Effector memory CD8-positive, alpha-beta T cell (primary cell): ENCODE data around the gene HPDL.

ENCODE experiments used
- ATAC-seq: fragments of 150-1000 bp; cut with Tn5 transposase; replicated peaks from 2 replicates; pipeline ENCODE4 v1.10.0; 2021; ENCODE audit warnings: mild to moderate bottlenecking, moderate library complexity
- DNase-seq, 3 experiments: peaks; one replicate each; pipeline ENCODE4 v3.0.0; 2021
- H3K27ac Mint-ChIP-seq, 2 donors: one replicate each; pipeline ENCODE4 v1.8.0; 2022; ENCODE audit warnings: mild to moderate bottlenecking in 2 of 2, mixed read lengths in 2 of 2, moderate library complexity in 2 of 2
- H3K27me3 Mint-ChIP-seq, 2 donors: one replicate each; pipeline ENCODE4 v1.8.0; 2022; ENCODE audit warnings: mixed read lengths in 2 of 2
- H3K36me3 Mint-ChIP-seq: one replicate; pipeline ENCODE4 v1.8.0; 2022; ENCODE audit warnings: mild to moderate bottlenecking, moderate library complexity, mixed read lengths; ENCODE audit not compliant: insufficient read depth
- H3K4me1 Mint-ChIP-seq, 2 donors: one replicate each; pipeline ENCODE4 v1.8.0; 2022; ENCODE audit warnings: low read depth in 2 of 2, mixed read lengths in 2 of 2
- H3K4me3 Mint-ChIP-seq, 2 donors: one replicate each; pipeline ENCODE4 v1.8.0; 2022; ENCODE audit warnings: mild to moderate bottlenecking in 2 of 2, mixed read lengths in 2 of 2, moderate library complexity in 2 of 2
- H3K9me3 Mint-ChIP-seq, 2 donors: one replicate each; pipeline ENCODE4 v1.8.0; 2022; ENCODE audit warnings: mixed read lengths in 2 of 2

The HPDL gene

DNA sequence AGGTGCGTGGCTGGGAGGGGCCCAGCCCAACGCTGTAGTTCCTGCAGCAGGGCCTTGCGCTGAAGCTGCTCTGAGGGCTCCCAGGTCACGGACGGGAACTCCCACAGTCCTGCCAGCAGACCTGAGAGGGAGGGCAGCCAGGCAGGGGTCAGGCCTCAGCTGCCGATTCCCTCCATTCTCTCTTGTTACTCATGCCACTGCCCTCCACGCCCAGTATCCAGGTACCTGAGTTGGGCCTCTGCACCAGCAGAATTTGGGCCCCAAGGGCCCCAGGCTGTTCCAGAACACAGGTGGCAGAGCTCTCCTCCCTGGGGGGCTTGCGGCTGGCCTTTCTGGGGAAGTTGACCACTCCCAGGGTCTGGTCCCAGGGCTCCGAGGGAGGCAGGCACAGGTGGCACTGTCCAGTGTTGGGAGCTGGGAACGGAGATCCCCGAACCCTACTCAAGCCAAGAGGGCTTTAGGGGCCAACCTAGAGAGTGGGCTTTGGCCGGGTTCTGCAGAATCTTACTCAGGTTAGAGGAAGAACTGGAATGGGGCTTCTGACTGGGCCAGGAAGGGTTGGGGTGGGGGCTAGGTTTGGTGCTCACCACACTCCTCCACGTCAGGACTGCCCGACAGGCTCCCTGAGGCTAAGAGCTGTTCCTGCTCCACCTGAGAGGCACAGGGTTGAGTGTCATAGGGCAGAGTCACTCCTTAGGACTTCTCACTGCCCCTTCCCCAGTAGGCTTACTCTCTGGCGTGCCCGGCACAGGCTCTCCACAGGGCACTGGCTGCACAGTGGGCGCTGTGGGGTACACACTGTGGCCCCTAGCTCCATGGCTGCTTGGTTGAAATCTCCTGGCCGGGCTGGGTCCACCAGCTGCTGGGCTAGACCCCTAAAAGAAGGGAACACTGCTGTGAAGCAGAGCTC lies 5.0 kb downstream of the HPDL start:
- no peak overlapping the region for H3K27ac Mint-ChIP-seq
- no peaks in the 10 kb centered on the region for H3K9me3 Mint-ChIP-seq
- H3K4me1 Mint-ChIP-seq = peaks cover 17 to 19% of the 10 kb centered on the region in 2 donors
- no peak overlapping the region for H3K4me3 Mint-ChIP-seq
- no peaks in the 10 kb centered on the region for H3K27me3 Mint-ChIP-seq
- DNase-seq = no peak
- H3K36me3 Mint-ChIP-seq = peaks cover 12% of the 10 kb centered on the region
- no peak for ATAC-seq

DNA sequence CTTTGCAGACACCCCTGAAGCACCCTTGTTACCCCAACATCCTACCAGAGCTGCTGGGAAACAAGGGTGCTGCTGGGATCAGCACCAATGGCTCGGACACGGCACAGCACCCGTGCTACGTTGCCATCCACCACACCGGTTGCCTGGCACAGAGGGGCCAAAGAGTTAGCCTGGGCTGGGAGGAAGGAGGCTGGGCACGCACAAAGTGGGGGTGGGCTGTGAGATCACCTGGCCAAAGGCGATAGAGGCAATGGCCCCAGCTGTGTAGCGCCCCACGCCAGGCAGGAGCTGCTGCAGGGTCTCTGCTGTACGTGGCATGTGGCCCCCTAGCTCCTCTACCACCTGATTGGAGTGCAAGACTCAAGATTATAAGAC lies 5.6 kb downstream of the HPDL start:
- no peak overlapping the region for H3K4me3 Mint-ChIP-seq
- ATAC-seq (no peak), DNase-seq (no peak)
- no peaks in the 10 kb centered on the region for H3K9me3 Mint-ChIP-seq
- peak overlapping the region in 1 of 2 donors; percentile 51 for H3K27ac Mint-ChIP-seq
- peaks cover 16 to 22% of the 10 kb centered on the region in 2 donors for H3K4me1 Mint-ChIP-seq
- peaks cover 13% of the 10 kb centered on the region for H3K36me3 Mint-ChIP-seq
- no peaks in the 10 kb centered on the region for H3K27me3 Mint-ChIP-seq

DNA sequence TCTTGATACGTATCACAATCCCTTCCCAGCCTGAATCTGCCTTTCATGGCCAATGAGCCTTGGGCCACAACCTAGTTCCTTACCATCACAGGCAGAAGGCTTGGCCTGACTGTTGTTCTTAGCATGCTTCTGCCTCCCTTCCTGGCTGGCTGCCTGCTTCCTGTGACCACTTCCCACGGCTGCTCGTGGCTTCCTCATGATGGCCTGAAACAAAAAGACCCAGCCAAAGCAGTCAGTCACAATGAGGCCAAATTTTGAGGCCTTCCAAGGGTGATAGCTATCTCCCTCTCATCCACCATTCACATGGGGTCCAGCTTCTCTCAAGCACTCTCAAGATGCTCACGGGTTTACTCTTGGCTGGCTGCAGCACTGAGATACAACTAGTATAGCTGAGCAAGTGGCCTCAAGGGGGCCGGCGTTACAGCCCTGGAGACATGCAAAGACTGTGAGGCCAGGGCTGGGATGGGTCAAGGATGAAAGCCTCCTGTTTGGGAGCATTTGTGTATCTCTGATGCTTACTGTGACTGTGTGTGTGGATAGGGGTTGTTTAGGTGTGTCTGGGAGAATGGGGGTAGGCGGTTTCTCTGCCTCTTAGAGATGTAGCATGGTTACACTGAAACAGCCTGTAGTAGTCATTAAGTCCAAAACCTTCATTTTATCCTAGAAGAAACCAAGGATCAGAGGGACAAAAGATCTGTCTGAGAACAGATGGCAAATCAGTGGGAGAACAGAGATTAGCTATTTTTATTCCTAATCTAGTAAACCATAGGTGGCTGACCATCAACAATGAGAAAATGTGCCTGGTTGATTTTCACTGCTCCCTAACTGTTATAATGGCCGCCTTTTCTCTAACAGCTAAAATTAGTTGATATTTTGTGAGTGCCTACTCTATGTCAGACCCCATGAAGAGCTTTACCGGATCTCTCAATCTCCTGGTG lies 7.9 kb downstream of the HPDL start:
- Mint-ChIP-seq H3K9me3 (no peaks in the 10 kb centered on the region), H3K36me3 (peaks cover 9% of the 10 kb centered on the region)
- ATAC-seq = no peak

DNA sequence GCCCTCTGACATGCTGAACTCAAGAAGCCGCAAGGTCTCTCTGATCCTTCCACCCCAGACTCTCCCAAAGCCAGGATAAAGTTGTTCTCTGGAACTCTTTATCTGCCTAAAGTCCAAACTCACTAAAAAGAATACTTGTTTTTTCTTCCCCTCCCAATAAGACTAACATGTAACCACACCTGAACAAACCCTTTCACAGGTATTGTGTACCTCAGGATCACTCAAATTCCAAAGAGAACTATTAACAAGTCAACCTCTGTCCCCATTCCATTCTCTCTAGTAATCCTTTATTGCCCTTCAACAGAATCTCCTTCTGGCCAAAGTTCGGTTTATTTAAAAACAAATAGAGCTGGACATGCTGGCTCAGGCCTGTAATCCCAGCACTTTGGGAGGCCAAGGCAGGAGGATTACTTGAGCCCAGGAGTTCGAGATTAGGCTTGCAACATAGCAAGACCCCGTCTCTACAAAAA lies 9.2 kb downstream of the HPDL start:
- ATAC-seq = no peak
- Mint-ChIP-seq H3K36me3 (peaks cover 18% of the 10 kb centered on the region), H3K4me3 (no peak overlapping the region), H3K4me1 (peaks cover 35 to 49% of the 10 kb centered on the region in 2 donors), H3K9me3 (no peaks in the 10 kb centered on the region), H3K27ac (peak overlapping the region in 1 of 2 donors; percentile 44), H3K27me3 (no peaks in the 10 kb centered on the region)
- DNase-seq = no peak

More for the DNA sequence above, 7.9 kb downstream of the HPDL start:
- Mint-ChIP-seq H3K27me3 (no peaks in the 10 kb centered on the region), H3K27ac (peak overlapping the region; percentile 52 to 56), H3K4me3 (no peak overlapping the region), H3K4me1 (peaks cover 25 to 42% of the 10 kb centered on the region in 2 donors)
- no peak for DNase-seq

DNA sequence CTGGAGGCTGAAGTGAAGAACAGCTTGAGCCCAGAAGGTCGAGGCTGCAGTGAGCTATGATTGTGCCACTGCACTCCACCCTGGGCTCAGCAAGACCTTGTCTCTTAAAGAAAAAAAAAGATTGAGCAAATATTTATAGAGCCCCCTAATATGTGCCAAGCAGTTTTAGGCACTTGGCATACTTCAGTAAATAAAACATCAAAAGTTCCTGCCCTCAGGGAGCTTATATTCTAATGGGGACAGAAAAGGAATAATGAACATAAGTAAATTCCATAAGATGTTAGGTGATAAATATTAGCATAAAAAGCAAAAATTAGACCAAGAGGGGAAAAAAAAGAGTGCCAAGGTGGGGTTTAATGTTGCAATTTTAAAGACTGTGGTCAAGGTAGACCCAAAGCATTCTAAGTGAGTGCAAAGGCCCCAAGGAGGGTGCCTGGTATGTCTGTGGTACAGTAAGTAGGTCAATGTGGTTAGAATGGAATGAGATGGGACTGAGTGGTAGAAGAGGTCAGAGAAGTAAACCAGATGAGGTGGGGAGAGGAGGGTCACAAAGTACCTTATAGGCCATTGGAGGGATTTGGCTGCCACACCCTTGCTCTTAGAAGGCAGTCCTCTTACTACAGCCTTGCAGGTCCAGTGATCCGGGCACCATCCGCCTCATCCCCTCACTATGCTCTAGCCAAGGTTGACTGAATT lies 11.1 kb downstream of the HPDL start:
- peak overlapping the region; percentile 31 to 98 for H3K4me3 Mint-ChIP-seq
- peaks cover 49 to 58% of the 10 kb centered on the region in 2 donors for H3K4me1 Mint-ChIP-seq
- DNase-seq (no peak), ATAC-seq (no peak)
- peak overlapping the region; percentile 6 to 92 for H3K27ac Mint-ChIP-seq
- peaks cover 27% of the 10 kb centered on the region for H3K36me3 Mint-ChIP-seq
- no peaks in the 10 kb centered on the region for H3K9me3 Mint-ChIP-seq
- H3K27me3 Mint-ChIP-seq = no peaks in the 10 kb centered on the region

DNA sequence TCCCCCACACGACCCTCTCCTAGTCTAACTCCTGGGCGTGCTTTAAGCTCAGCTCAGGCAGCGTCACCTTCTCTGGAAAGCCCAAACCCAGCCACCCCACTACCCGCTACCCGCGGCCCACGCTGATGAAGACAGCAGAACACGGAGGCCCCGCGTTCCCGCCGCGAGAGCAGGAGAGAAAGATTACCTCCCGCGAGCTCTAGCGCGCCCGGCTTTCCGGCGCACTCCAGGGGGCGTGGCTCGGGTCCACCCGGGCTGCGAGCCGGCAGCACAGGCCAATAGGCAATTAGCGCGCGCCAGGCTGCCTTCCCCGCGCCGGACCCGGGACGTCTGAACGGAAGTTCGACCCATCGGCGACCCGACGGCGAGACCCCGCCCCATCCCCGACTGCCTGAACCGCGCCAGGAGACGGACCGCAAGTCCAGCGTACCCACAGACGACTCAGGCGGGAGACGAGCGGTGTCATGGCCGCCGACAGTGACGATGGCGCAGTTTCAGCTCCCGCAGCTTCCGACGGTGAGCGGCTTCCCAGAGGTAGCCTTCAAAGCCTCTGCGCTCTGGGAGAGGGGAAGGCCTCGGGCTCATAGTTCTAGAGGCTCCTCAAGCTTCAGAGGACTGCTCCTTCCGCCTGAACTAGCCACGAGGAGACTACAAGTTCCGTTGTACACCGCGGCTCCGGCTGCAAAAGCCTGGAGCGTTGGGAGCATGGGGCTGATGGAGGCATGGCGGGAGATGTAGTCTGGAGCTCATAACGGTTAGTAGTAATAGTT lies 13.3 kb downstream of the HPDL start, which contains the start of the genes MUTYH and TOE1:
TSS of gene MUTYH (minus strand) at position 652 of the 770 bp plus-strand sequence. CDS start 5,935 bp downstream, outside the sequence.
TSS of gene TOE1 (plus strand) at position 382 of the 770 bp plus-strand sequence. CDS start at position 465, 83 bp downstream.
- ATAC-seq (peak; percentile 82), DNase-seq (peak; percentile 84 to 87 (median 87))
- Mint-ChIP-seq H3K27ac (peak within 1 kb of the TSS; percentile 92 to 98), H3K4me3 (peak within 1 kb of the TSS; percentile 97 to 98), H3K4me1 (peaks cover 42 to 50% of the 10 kb centered on the region in 2 donors), H3K27me3 (no peaks in the 10 kb centered on the region), H3K9me3 (no peaks in the 10 kb centered on the region), H3K36me3 (peaks cover 41% of the 10 kb centered on the region)

DNA sequence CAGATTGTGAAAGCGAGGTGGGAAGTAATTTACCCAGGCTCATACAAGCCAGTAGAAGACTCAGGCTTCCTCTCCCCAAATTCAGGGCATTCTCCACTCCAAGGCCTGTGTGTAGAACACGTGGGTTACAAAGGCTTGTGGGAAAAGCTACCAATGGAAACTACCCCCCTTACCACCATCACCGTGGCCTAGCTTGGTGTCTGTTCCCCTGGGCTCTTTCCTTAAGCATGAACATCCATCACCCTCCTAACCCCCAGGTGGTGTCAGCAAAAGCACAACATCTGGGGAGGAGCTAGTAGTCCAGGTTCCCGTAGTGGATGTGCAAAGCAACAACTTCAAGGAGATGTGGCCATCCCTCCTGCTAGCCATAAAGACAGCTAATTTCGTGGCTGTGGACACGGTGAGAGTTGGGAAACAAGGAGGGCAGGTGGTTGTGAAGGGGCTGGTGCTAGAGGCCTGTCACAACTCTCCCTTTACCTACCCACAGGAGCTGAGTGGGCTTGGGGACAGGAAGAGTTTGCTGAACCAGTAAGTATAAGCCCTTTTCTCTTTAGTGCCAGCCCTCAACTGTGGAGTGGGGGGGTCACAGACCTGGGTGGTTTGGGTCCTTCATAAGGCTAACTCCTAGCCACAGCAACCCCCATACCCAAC lies 14.2 kb downstream of the HPDL start:
- no peaks in the 10 kb centered on the region for H3K9me3 Mint-ChIP-seq
- peak overlapping the region; percentile 97 to 98 for H3K4me3 Mint-ChIP-seq
- DNase-seq (no peak), ATAC-seq (no peak)
- peaks cover 44% of the 10 kb centered on the region for H3K36me3 Mint-ChIP-seq
- H3K27me3 Mint-ChIP-seq = no peaks in the 10 kb centered on the region
- H3K27ac Mint-ChIP-seq = peak overlapping the region; percentile 92 to 98
- H3K4me1 Mint-ChIP-seq = peaks cover 41 to 44% of the 10 kb centered on the region in 2 donors

DNA sequence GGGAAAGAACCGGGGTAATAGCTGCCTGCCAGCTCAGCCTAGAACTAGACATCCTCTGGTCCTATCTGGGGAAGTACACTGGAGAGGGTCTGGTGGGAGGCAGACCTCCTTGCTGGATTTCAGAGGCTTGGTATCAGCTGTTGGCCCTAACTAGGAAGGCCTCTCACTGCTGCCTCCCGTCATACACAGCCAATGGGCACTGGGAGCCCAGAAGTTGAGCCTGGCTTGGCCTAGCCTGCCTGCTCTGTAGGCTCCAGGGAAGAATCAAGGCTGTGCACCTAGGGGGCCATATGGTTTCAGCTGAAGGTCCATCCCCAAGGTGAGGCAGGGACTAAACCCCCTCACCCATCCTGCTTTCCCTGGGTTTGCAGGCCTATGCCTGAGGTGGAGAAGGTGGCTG lies 17.8 kb downstream of the HPDL start:
- peak overlapping the region in 1 of 2 donors; percentile 53 for H3K27ac Mint-ChIP-seq
- H3K36me3 Mint-ChIP-seq = peaks cover 42% of the 10 kb centered on the region
- no peak for ATAC-seq
- H3K4me3 Mint-ChIP-seq = no peak overlapping the region
- H3K27me3 Mint-ChIP-seq = no peaks in the 10 kb centered on the region
- DNase-seq = no peak
- H3K9me3 Mint-ChIP-seq = no peaks in the 10 kb centered on the region
- peaks cover 17 to 25% of the 10 kb centered on the region in 2 donors for H3K4me1 Mint-ChIP-seq

DNA sequence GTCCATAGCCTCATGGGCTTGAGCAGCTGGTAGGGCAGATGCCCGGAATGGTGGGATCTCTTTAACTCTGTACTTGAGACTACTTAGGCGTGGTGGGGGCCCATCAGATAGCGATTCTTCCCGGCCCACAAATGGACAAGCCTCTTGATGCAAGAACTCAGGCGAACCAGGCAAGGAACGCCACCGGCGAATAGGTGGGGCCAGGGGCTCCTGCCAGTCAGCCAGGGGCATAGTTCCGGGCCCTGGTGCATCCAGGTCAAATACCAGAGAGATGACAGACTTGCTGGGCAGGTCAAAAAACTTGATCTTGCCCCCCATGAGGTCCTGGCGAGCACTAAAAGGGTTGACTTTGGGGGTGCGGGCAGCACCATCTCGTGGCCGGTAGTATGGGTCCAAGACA lies 18.3 kb downstream of the HPDL start:
- no peak overlapping the region for H3K4me3 Mint-ChIP-seq
- no peaks in the 10 kb centered on the region for H3K9me3 Mint-ChIP-seq
- no peak for ATAC-seq
- H3K4me1 Mint-ChIP-seq = peaks cover 14 to 21% of the 10 kb centered on the region in 2 donors
- H3K27me3 Mint-ChIP-seq = no peaks in the 10 kb centered on the region
- H3K27ac Mint-ChIP-seq = no peak overlapping the region
- DNase-seq = no peak
- peaks cover 36% of the 10 kb centered on the region for H3K36me3 Mint-ChIP-seq

DNA sequence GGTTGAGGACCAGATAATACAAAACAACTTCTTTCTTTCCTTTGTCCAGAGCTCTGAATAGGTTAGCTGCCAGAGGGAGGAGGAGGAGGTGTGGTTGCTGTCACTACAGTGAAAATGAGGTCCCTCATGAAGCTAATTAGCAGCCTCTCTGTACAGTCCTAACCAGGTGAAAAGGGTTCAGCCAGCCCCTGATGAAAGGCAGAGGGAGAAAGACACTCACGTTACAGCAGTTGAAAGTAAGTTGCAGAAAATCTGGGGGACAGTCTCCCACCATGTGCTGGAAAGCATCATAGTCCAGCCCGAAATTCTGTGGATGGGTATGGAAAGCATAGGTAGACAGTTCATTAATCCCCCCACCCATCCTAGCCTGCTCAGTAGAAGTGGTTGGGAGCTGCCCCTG lies 19.8 kb downstream of the HPDL start:
- Mint-ChIP-seq H3K4me3 (no peak overlapping the region), H3K27me3 (no peaks in the 10 kb centered on the region), H3K9me3 (no peaks in the 10 kb centered on the region), H3K4me1 (peaks cover 6 to 10% of the 10 kb centered on the region in 2 donors), H3K27ac (peak overlapping the region; percentile 22 to 60), H3K36me3 (peaks cover 32% of the 10 kb centered on the region)
- DNase-seq (no peak), ATAC-seq (no peak)

DNA sequence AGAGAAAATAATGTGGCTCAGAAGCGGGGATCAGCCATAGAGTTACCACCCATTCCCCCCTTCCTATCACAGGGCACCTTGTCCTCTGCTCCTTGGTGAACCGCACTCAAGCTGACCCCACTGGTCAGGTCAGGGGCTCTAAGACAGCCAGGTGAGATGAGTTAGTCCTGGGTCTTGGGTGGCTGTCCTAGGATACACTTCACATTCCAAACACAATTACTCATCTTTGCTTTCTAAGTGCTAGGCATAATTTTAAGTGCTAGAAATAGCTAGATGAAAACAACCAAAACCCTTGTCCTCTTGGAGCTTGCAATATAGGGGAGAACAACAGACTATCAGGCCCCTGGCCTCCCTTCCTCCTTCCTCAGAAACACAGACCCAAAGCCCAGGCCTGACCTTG lies 21.3 kb downstream of the HPDL start:
- Mint-ChIP-seq H3K4me1 (no peaks in the 10 kb centered on the region), H3K27me3 (no peaks in the 10 kb centered on the region), H3K27ac (peak overlapping the region; percentile 14 to 60), H3K4me3 (no peak overlapping the region), H3K9me3 (no peaks in the 10 kb centered on the region), H3K36me3 (peaks cover 21% of the 10 kb centered on the region)
- DNase-seq (no peak), ATAC-seq (no peak)

DNA sequence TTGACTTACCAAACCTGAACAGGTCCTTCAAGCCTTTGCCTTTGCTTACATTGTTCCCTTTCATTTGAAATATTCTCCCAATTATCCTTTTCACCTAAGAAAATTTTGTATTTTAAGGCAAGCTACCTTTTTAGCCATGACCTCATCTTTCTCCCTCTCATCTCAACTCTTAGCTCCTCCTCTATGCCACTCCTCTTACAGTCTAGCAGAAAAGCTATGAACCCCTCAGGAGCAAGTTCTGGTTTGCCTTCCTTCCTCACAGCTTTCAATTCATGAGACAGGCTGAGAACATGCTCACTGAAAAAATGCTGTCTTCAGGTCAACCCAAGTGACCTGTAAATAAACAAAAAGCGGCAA lies 21.9 kb downstream of the HPDL start:
- Mint-ChIP-seq H3K27me3 (no peaks in the 10 kb centered on the region), H3K27ac (peak overlapping the region; percentile 2 to 52), H3K9me3 (no peaks in the 10 kb centered on the region), H3K4me3 (no peak overlapping the region), H3K4me1 (no peaks in the 10 kb centered on the region), H3K36me3 (peaks cover 15% of the 10 kb centered on the region)
- DNase-seq = no peak
- ATAC-seq = no peak
